SK-N-MC (cell line): ENCODE data around the gene ARL10.
"Not testable (repeated sequence)": the region's sequence is repeated elsewhere in the genome, so short reads cannot be mapped to it uniquely, and the experiment has no call there.

Experiments used
- DNase-seq: peaks from one replicate; pipeline ENCODE4 v3.0.0-alpha.2; 2011; ENCODE audit warnings: low read depth, low spot score
- H3K27ac ChIP-seq: fragments of 200-600 bp; sonication (generic); 2 replicates; pipeline ENCODE4 v1.5.1; 2016; ENCODE audit warnings: mixed run types
- H3K36me3 ChIP-seq: fragments of 200-600 bp; sonication (generic); 2 replicates; pipeline ENCODE4 v1.6.1; 2017; ENCODE audit warnings: antibody characterized with exemption, low read length, mixed read lengths; ENCODE audit not compliant: insufficient read depth
- H3K4me3 ChIP-seq: fragments of 200-600 bp; sonication (generic); 2 replicates; pipeline ENCODE4 v1.5.1; 2016
- H3K9ac ChIP-seq: fragments of 200-600 bp; sonication (generic); 2 replicates; pipeline ENCODE4 v1.8.0; 2017; ENCODE audit warnings: mixed run types, mixed read lengths; ENCODE audit not compliant: insufficient read length
- H3K9me3 ChIP-seq: fragments of 200-600 bp; sonication (generic); 2 replicates; pipeline ENCODE4 v1.6.1; 2017; ENCODE audit warnings: low read depth, mild to moderate bottlenecking, antibody characterized with exemption, low read length, moderate library complexity, mixed read lengths
- EZH2 ChIP-seq: fragments of 200-600 bp; sonication (generic); IDR thresholded peaks from one replicate; pipeline ENCODE4 v1.6.1; 2017; ENCODE audit warnings: antibody characterized with exemption
- FOXP2 ChIP-seq: optimal IDR thresholded peaks from 2 replicates; pipeline ENCODE3; 2011; ENCODE audit warnings: mild to moderate bottlenecking, moderate library complexity; ENCODE audit not compliant: insufficient read depth; ENCODE audit errors: extremely low read length, control extremely low read depth
- POLR2AphosphoS5 ChIP-seq: IDR thresholded peaks from 2 replicates; pipeline ENCODE4 v1.6.1; 2012; ENCODE audit warnings: mild to moderate bottlenecking, low read depth, low read length, borderline replicate concordance

The ARL10 gene

DNA sequence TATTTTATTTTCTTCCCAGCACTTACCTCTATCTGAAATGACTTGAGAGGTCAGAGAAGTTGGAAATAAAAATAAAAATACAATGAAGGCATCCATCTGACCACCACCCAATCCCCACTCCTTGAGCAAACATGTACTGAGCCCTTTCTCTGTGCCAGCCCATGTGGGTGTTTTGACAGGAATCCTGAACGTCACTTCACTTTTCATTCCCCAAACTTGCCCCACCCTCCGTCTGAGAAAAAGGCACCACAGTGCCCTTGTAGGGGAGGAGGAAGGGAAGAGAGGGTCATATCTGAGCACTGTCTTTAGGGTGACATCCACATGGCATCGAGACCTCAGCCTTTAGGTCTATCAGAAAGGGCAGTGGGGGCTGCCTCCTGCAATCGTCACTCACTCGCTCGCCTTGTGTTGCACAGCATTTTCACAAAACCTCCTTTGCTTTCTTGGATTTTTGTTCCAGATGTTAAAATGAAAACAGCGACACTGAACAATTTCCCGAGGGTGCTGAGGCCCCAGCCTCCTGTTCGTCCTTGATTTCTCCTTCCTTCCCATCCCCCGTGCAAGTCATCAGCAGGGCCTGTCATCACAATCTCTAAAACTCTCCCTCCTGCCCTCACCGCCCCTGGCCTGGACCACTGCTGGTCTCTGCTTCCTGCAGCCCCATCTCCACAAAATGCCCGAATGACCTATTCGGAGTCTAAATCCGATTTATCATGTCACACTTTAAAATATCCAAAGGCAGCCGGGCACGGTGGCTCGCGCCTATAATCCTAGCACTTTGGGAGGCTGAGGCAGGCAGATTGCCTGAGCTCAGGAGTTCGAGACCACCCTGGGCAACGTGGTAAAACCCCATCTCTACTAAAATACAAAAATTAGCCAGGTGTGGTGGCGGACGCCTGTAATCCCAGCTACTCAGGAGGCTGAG is 36.3 kb downstream of the ARL10 start:
- TF ChIP-seq EZH2 (no peak), POLR2AphosphoS5 (no peak), FOXP2 (no peak)
- Histone ChIP-seq H3K4me3 (no peak overlapping the region), H3K9ac (no peak overlapping the region), H3K27ac (no peak overlapping the region), H3K9me3 (no peaks in the 10 kb centered on the region), H3K36me3 (no peaks in the 10 kb centered on the region)
- no peak for DNase-seq

DNA sequence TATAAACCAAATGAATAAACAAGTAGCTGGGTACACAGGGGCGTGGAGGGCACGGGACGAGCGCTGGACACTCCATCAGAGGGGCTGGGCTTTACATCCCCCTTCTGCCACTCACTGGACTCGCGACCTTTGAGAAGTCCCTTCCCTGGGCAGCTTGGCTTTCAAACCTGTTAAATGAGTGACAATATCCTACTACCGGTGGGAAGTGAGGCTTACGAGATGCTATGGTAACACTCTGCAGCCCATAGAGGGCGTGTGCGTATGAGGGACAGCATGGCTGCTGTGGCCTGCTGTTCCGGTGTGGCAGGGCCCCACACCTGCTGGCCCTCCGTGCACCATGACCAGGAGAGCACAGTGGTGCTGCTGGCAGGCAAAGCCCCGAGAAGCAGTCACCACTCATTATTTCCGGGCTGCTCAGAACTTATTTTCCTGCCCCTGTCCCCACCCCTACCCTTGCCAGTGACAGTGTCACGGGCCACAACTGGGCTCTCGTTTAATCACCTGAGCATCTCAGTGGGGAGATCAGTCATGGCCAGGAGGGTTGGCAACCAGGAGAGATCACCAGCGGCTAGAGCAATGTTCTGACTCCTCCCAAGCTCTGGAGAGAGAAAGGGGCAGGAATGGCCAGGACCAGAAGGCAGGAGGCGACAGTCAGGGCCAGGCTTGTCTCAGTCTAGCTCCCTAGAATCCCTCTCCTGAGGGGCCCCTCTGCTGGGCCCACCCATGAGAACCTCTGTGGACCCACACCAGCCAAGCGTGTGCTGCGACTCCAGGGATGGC is 40.6 kb downstream of the ARL10 start:
- H3K36me3 ChIP-seq: no peaks in the 10 kb centered on the region
- DNase-seq: no peak
- no peaks in the 10 kb centered on the region for H3K9me3 ChIP-seq
- H3K27ac ChIP-seq: no peak overlapping the region
- H3K9ac ChIP-seq: no peak overlapping the region
- TF ChIP-seq POLR2AphosphoS5 (no peak), FOXP2 (no peak), EZH2 (no peak)
- no peak overlapping the region for H3K4me3 ChIP-seq

DNA sequence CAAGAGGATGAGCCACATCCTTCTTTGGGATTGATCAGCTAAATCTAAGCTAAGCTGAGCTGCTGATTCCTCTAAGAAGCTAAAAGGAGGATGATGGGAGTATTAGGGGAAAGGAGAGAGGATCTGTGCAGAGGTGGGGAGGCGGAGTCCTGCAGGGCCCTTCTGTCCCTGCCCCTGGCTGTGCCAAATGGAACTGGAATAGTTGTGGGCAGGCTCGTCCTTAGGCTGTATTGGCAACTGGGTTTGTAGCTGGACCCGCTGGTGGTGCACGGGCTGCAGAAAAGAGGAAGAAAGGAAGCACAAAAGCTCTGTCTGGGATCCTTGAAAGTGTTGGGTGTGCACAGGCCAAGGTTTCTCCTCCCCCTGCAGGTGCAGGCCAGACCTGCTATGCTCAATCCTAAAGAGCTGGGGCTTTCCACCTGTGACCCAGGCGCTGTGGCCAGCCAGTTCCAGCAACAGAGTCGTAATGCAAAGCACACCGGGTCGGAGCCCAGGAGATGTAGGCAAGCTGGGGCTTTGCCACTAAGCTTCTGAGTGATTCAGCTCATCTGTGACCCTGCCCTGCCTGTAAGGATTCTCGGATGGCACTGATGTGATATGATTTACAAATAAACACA is 41.3 kb downstream of the ARL10 start:
- TF ChIP-seq POLR2AphosphoS5: no peak
- TF ChIP-seq EZH2: no peak
- TF ChIP-seq FOXP2: no peak
- no peaks in the 10 kb centered on the region for H3K36me3 ChIP-seq
- H3K9me3 ChIP-seq: no peaks in the 10 kb centered on the region
- DNase-seq: no peak
- H3K27ac ChIP-seq: no peak overlapping the region
- H3K9ac ChIP-seq: no peak overlapping the region
- H3K4me3 ChIP-seq: no peak overlapping the region

DNA sequence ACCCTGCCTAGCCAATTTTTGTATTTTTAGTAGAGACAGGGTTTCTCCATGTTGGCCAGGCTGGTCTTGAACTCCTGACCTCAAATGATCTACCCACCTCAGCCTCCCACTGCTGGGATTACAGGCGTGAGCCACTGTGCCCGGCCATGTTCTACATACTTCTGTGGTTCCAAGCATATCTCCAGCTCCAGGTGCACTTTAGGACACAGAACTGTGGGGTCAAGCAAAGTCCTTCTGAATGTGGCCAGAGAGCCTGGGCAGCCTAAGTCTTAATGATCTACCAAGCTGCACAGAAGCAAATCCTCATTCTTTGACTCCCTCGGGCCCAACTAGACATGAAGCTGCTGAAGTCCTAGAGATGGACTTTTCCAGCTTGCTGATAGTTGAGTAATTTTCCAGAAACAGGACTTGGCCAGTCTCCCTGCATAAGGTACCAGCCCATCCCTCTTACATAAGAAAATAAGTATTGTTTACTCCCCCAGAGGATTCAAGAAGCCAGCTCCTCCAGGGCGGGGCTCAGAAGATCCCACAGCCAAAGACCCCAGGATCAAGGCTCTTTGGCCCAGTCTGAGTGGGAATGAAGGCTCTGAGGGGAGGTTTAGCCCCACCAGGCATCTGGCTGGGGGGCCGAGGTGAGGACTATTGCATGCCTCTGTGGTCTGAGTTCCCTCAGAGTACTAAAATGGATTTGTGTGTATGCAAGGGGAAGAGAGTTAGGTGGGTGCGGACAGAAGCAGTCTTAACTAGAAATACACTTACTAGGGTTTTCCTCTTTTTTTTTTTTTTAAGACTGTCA is 42.4 kb downstream of the ARL10 start:
- Histone ChIP-seq H3K36me3 (no peaks in the 10 kb centered on the region), H3K27ac (no peak overlapping the region), H3K9me3 (no peaks in the 10 kb centered on the region), H3K9ac (no peak overlapping the region), H3K4me3 (no peak overlapping the region)
- no peak for TF ChIP-seq FOXP2
- no peak for DNase-seq

DNA sequence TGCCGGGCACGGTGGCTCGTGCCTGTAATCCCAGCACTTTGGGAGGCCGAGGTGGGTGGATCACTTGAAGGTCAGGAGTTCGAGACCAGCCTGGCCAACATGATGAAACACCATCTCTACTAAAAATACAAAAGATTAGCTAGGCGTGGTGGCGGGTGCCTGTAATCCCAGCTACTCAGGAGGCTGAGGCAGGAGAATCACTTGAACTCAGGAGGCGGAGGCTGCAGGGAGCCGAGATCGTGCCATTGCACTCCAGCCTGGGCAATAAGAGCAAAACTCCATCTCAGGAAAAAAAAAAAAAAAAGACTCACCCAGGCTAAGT is 42.9 kb downstream of the ARL10 start:
- not testable (repeated sequence) for H3K9ac ChIP-seq, H3K4me3 ChIP-seq, H3K9me3 ChIP-seq, H3K36me3 ChIP-seq, H3K27ac ChIP-seq, DNase-seq

DNA sequence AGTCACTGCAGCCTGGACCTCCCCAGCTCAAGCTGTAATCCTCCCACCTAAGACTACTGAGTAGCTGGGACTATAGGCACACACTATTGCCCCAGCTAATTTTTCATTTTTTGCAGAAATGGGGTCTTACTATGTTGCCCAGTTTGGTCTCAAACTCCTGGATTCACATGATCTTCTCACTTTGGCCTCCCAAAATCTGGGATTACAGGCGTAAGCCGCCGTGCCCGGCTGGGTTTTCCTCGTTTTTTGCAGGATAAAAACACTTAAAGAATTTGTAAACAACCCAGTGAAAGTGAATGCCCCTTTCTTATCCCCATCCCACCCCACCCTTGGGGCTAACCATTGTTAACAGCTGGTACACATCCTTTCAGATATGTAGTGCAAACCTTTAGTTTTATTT is 43.3 kb downstream of the ARL10 start:
- no peak overlapping the region for H3K27ac ChIP-seq
- no peak for DNase-seq
- no peak overlapping the region for H3K9ac ChIP-seq
- no peak overlapping the region for H3K4me3 ChIP-seq
- TF ChIP-seq POLR2AphosphoS5: no peak
- TF ChIP-seq EZH2: no peak
- no peak for TF ChIP-seq FOXP2
- H3K9me3 ChIP-seq: no peaks in the 10 kb centered on the region
- H3K36me3 ChIP-seq: no peaks in the 10 kb centered on the region

DNA sequence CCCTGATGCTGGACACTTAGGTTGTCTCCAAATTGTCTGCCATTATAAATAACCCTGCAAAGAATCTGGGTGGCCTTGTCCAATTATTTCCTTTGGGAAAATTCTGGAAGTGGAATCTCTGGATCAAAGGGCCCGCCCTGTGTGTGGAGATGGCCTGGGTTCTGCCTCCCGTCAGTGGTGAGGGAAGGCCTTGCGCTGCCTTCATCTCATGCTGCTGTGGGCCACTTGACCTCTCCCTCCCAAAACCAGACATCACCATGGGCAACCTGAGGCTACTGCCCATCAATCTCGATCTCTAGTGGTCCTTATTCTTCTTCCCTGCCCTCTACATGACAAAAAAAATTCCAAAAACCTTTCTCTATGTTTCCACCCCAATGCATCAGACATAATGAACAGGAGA is 44.5 kb downstream of the ARL10 start:
- no peak for TF ChIP-seq EZH2
- no peak for TF ChIP-seq FOXP2
- no peak for TF ChIP-seq POLR2AphosphoS5
- no peak overlapping the region for H3K9ac ChIP-seq
- no peak overlapping the region for H3K4me3 ChIP-seq
- H3K36me3 ChIP-seq: no peaks in the 10 kb centered on the region
- DNase-seq: no peak
- no peak overlapping the region for H3K27ac ChIP-seq
- no peaks in the 10 kb centered on the region for H3K9me3 ChIP-seq

DNA sequence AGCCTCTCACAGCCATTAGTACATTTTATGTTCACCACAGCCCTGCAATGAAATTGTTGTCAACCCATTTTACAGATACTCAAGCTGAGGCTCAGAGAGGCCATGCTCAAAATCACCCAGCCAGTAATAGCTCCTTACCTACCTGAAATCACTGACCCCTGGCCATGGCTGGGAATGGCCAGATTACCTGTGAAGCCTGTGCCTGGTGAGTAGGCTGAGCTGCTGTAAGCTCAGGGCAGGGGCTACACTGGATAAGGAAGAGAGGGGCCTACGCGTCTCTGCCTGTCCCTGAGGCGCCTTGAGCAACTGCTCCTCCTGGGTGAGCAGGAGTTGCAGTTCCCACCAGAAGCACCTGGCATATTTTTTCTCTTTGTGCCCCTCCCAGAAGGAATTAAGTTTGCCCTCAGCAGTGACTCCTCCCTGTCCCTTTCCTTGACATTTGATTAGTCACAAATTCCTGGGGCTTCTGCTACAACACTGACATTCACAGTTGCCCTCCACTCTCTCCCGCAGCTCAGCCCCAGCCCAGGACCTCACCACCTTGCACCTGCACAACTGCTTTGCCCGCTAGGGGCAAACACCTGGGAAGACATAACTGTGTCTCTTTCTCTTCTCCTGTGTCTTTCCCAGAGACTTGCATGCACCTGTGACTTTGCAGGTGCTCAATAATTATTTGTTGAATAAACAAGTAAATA is 45.3 kb downstream of the ARL10 start:
- Histone ChIP-seq H3K4me3 (no peak overlapping the region), H3K9ac (no peak overlapping the region), H3K36me3 (no peaks in the 10 kb centered on the region), H3K27ac (no peak overlapping the region), H3K9me3 (no peaks in the 10 kb centered on the region)
- no peak for TF ChIP-seq EZH2
- TF ChIP-seq FOXP2: no peak
- no peak for TF ChIP-seq POLR2AphosphoS5
- DNase-seq: no peak
